GM23248 (cell line): Measurements from ENCODE around the gene SLFN5. TPM values are rescaled to one million over a fixed set of nuclear protein-coding genes. Genes with fewer than 3 reads are reported as not detected.
"Not testable (repeated sequence)": the region's sequence is repeated elsewhere in the genome, so short reads cannot be mapped to it uniquely, and the experiment has no call there.

Experiments used
- DNase-seq: peaks from one replicate; pipeline ENCODE4 v3.0.0-alpha.2; 2015
- H2AFZ ChIP-seq: fragments of 200-600 bp; sonication (generic); 2 replicates; pipeline ENCODE4 v1.6.1; 2016; ENCODE audit warnings: antibody characterized with exemption
- H3F3A ChIP-seq: fragments of 200-600 bp; sonication (generic); 2 replicates; pipeline ENCODE4 v1.6.1; 2016; ENCODE audit warnings: mild to moderate bottlenecking, antibody characterized with exemption, mixed run types; ENCODE audit not compliant: insufficient read depth
- H3K27ac ChIP-seq: fragments of 200-600 bp; sonication (generic); 2 replicates; pipeline ENCODE4 v1.5.1; 2016; ENCODE audit warnings: mild to moderate bottlenecking
- H3K27me3 ChIP-seq: fragments of 200-600 bp; sonication (generic); replicated peaks from 2 replicates; pipeline ENCODE4 v1.6.1; 2016; ENCODE audit warnings: mild to moderate bottlenecking; ENCODE audit not compliant: insufficient read depth
- H3K36me3 ChIP-seq: fragments of 200-600 bp; sonication (generic); 2 replicates; pipeline ENCODE4 v1.6.1; 2016; ENCODE audit warnings: low read depth, mild to moderate bottlenecking
- H3K4me1 ChIP-seq: fragments of 200-600 bp; sonication (generic); 2 replicates; pipeline ENCODE4 v1.6.1; 2016; ENCODE audit warnings: mild to moderate bottlenecking; ENCODE audit not compliant: insufficient read depth
- H3K4me2 ChIP-seq: fragments of 200-600 bp; sonication (generic); one replicate; pipeline ENCODE4 v1.6.1; 2016; ENCODE audit warnings: mild to moderate bottlenecking; ENCODE audit not compliant: unreplicated experiment
- H3K4me3 ChIP-seq: fragments of 200-600 bp; sonication (generic); 2 replicates; pipeline ENCODE4 v1.5.1; 2016; ENCODE audit warnings: mild to moderate bottlenecking
- H3K79me2 ChIP-seq: fragments of 200-600 bp; sonication (generic); 2 replicates; pipeline ENCODE4 v1.6.1; 2016; ENCODE audit warnings: mild to moderate bottlenecking; ENCODE audit not compliant: insufficient read depth
- H3K9ac ChIP-seq: fragments of 200-600 bp; sonication (generic); 2 replicates; pipeline ENCODE4 v1.6.1; 2016; ENCODE audit warnings: mild to moderate bottlenecking
- H3K9me2 ChIP-seq: fragments of 200-600 bp; sonication (generic); 2 replicates; pipeline ENCODE4 v1.6.1; 2016; ENCODE audit warnings: mixed run types, mild to moderate bottlenecking, moderate library complexity; ENCODE audit not compliant: insufficient read depth
- H3K9me3 ChIP-seq: fragments of 200-600 bp; sonication (generic); one replicate; pipeline ENCODE4 v1.6.1; 2017; ENCODE audit warnings: low read depth
- H4K20me1 ChIP-seq: fragments of 200-600 bp; sonication (generic); 2 replicates; pipeline ENCODE4 v1.6.0; 2016; ENCODE audit not compliant: insufficient read depth
- EZH2 ChIP-seq: fragments of 200-600 bp; sonication (generic); IDR thresholded peaks from 2 replicates; pipeline ENCODE4 v1.6.1; 2018; ENCODE audit warnings: antibody characterized with exemption, mild to moderate bottlenecking; ENCODE audit not compliant: insufficient read depth, poor library complexity, severe bottlenecking
- EZH2phosphoT487 ChIP-seq: fragments of 200-600 bp; sonication (generic); IDR thresholded peaks from 2 replicates; pipeline ENCODE4 v1.6.1; 2018; ENCODE audit warnings: antibody characterized with exemption, moderate library complexity, mild to moderate bottlenecking, low read depth; ENCODE audit not compliant: insufficient read depth
- WGBS, 2 experiments: methylation state at CpG; one replicate each; pipeline ENCODE4 v1.1.6; 2015 to 2017; ENCODE audit warnings: low lambda C conversion rate in 2 of 2, low coverage in 1 of 2; ENCODE audit errors: missing lambda C conversion rate in 2 of 2; 5-methylcytosine and 5-hydroxymethylcytosine counted together
- in situ Hi-C: fragments of 300-500 bp; cut with MboI; formaldehyde crosslinking; loops from 2 replicates; pipeline ENCODE4 v1.15.0; 2020
- polyA plus RNA-seq: library from polyadenylated mRNA; unstranded; fragments of >200 nt; fragmentation: Nextera tagmentation; extraction: Ambion mirVana; gene quantifications from 2 replicates; pipeline ENCODE4 v1.2.1, GENCODE V29; 2016
- total RNA-seq: library from RNA; depleted of rRNA; stranded (reverse); fragments of >200 nt; shearing (Covaris generic); gene quantifications from 2 replicates; pipeline ENCODE4 v1.2.3, GENCODE V29; 2014

Gene SLFN5
- total and polyA plus RNA-seq, 2 experiments from 2014 or later: 33.4 to 57.3 TPM

DNA sequence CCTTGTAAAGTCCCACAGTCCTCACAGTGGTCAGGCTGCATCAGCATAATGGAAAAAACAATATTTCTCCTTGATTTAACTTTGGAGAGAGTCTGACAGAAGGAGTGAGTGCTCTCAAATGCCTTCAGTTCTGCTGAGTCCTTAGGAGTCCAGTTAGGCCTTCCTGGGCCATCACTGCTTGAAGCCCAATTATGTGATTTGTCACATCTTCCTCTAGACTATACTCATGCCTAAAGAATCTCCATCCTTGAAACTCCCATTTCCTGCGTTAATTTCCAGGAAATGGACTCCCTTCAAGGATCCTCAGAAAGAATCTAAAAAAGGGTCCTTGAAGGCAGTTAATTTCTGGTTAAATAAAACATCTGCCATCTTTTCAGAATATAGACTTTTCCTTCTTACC, 52.8 kb downstream of the SLFN5 start:
- Histone ChIP-seq H2AFZ (peak overlapping the region; percentile 36), H3K27me3 (no peaks in the 10 kb centered on the region), H3K9me3 (no peaks in the 10 kb centered on the region), H3K36me3 (no peaks in the 10 kb centered on the region), H4K20me1 (no peaks in the 10 kb centered on the region), H3K4me2 (peak overlapping the region; percentile 32), H3K27ac (peak overlapping the region; percentile 31), H3K4me1 (peaks cover 55% of the 10 kb centered on the region), H3K4me3 (no peak overlapping the region), H3K9me2 (no peaks in the 10 kb centered on the region), H3K9ac (no peak overlapping the region), H3F3A (peaks cover 42% of the 10 kb centered on the region), H3K79me2 (no peaks in the 10 kb centered on the region)
- in situ Hi-C loops: no loop called here
- peak; percentile 64 for DNase-seq
- TF ChIP-seq EZH2 (no peak), EZH2phosphoT487 (no peak)
- 13 to 38% methylated on average over 1 of the region's 1 CpG for WGBS, 2 experiments

DNA sequence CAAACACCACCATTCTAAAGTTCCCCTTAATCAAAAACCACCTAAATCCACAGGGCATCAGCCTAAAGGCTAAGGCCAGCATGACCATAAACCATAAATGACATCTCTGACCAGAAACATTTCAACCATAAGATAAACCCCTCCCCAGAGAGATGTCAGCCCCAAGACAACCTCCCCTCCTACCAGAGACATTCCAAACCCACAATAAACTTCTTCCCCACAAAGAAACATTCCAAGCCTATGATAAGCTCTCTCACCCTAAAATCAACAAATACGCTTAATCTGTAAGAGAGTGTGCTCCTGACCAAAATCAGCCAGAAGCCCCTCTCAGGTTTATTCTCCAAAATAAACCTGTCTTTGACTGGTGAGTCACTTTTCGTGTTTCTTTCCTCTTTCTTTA, 54.8 kb downstream of the SLFN5 start:
- Histone ChIP-seq H2AFZ (no peak overlapping the region), H4K20me1 (no peaks in the 10 kb centered on the region), H3K79me2 (no peaks in the 10 kb centered on the region), H3K27ac (no peak overlapping the region), H3K4me3 (no peak overlapping the region), H3K4me2 (no peak overlapping the region), H3K27me3 (no peaks in the 10 kb centered on the region), H3K9me2 (no peaks in the 10 kb centered on the region), H3K36me3 (no peaks in the 10 kb centered on the region), H3K4me1 (peaks cover 39% of the 10 kb centered on the region), H3K9me3 (no peaks in the 10 kb centered on the region), H3K9ac (no peak overlapping the region), H3F3A (peaks cover 22% of the 10 kb centered on the region)
- in situ Hi-C loops: no loop called here
- 62 to 72% methylated on average over 2 of the region's 2 CpGs for WGBS, 2 experiments
- no peak for TF ChIP-seq EZH2phosphoT487
- no peak for TF ChIP-seq EZH2
- peak; percentile 15 for DNase-seq

DNA sequence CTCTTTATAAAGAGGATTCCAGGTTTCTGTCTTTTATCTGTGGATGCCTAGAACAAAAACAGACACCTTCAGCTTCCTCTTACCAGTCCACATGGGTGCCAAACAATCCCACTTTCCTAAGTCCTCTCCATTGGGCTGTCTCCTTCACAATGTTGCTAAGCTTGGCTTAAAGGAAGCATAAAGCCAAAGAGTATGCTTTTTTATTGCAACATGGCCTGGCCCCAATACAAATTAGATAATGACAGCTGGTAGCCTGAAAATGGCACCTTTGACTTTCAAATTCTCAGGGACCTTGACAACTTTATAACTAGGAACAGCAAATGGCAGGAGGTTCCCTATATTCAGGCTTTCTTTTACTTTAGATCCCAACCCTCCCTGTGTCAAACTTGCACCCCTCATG, 55.8 kb downstream of the SLFN5 start:
- Histone ChIP-seq H3K4me2 (no peak overlapping the region), H3K9ac (no peak overlapping the region), H3F3A (peaks cover 12% of the 10 kb centered on the region), H3K27ac (no peak overlapping the region), H3K79me2 (no peaks in the 10 kb centered on the region), H3K4me3 (no peak overlapping the region), H3K27me3 (no peaks in the 10 kb centered on the region), H4K20me1 (no peaks in the 10 kb centered on the region), H2AFZ (no peak overlapping the region), H3K9me2 (no peaks in the 10 kb centered on the region), H3K9me3 (no peaks in the 10 kb centered on the region), H3K4me1 (peaks cover 29% of the 10 kb centered on the region), H3K36me3 (no peaks in the 10 kb centered on the region)
- TF ChIP-seq EZH2: no peak
- TF ChIP-seq EZH2phosphoT487: no peak
- DNase-seq: no peak
- in situ Hi-C loops: no loop called here

DNA sequence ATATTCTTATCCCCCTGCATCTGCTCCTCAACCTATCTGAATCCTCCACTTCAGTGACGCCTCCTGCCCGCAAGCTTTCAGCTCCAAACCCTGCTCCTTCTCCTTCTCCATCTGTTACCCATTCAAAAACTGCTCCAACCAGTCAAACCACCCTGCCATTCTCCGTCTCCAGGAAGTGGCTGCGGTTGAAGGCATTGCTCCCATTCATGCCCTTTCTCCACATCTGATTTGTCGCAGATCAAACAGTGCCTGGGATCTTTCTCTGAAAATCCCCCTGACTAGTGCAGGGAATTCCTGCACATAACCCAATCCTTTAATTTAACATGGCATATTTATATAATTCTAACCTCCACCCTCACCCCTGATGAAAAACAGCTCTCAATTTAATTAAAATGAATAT, 56.3 kb downstream of the SLFN5 start:
- Histone ChIP-seq H3K4me1 (peaks cover 28% of the 10 kb centered on the region), H4K20me1 (no peaks in the 10 kb centered on the region), H3K79me2 (no peaks in the 10 kb centered on the region), H3K36me3 (no peaks in the 10 kb centered on the region), H3K27ac (no peak overlapping the region), H3K4me3 (no peak overlapping the region), H2AFZ (no peak overlapping the region), H3K27me3 (no peaks in the 10 kb centered on the region), H3K9me2 (no peaks in the 10 kb centered on the region), H3K4me2 (no peak overlapping the region), H3F3A (peaks cover 8% of the 10 kb centered on the region), H3K9ac (no peak overlapping the region), H3K9me3 (no peaks in the 10 kb centered on the region)
- in situ Hi-C loops: no loop called here
- WGBS, 2 experiments: 63 to 74% methylated on average over 5 of the region's 5 CpGs
- TF ChIP-seq EZH2phosphoT487 (no peak), EZH2 (no peak)
- no peak for DNase-seq

DNA sequence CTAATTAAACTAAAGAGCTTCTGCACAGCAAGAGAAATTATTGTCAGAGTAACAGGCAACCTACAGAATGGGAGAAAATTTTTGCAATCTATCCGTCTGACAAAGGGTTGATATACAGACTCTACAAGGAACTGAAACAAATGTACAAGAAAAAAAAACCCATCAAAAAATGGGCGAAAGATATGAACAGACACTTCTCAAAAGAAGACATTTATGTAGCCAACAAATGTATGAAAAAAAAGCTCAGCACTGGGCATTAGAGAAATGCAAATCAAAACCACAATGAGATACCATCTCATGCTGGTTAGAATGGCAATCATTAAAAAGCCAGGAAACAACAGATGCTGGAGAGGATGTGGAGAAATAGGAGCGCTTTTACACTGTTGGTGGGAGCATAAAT, 66.5 kb downstream of the SLFN5 start:
- DNase-seq, H3K9me3 ChIP-seq, H3K4me1 ChIP-seq, H3K27ac ChIP-seq, H2AFZ ChIP-seq, H3K4me2 ChIP-seq, H3F3A ChIP-seq, in situ Hi-C loops, H3K27me3 ChIP-seq, H3K79me2 ChIP-seq, H3K36me3 ChIP-seq, H4K20me1 ChIP-seq, H3K9ac ChIP-seq, H3K4me3 ChIP-seq, H3K9me2 ChIP-seq: not testable (repeated sequence)
- 82 to 91% methylated on average over 3 of the region's 3 CpGs for WGBS, 2 experiments
